Lower leg skin (tissue), 4 donors: ENCODE results near the gene CLEC2L. TPM values are rescaled to one million over a fixed set of nuclear protein-coding genes. Genes with fewer than 3 reads are reported as not detected.

ENCODE experiments used
- DNase-seq, 2 donors: peaks; one replicate each; pipeline ENCODE4 v3.0.0-alpha.2; 2019; ENCODE audit warnings: low spot score in 2 of 2
- H3K4me3 ChIP-seq: fragments of 200-600 bp; sonication (generic); 2 replicates; pipeline ENCODE4 v1.5.1; 2017; ENCODE audit warnings: mild to moderate bottlenecking, low read depth; ENCODE audit not compliant: poor library complexity, severe bottlenecking
- POLR2A ChIP-seq, 2 donors: fragments of 450-650 bp; IDR thresholded peaks; one replicate each; pipeline ENCODE4 v1.6.1; 2016 to 2017; ENCODE audit warnings: antibody characterized with exemption in 2 of 2, mild to moderate bottlenecking in 1 of 2, moderate library complexity in 1 of 2
- WGBS, 2 donors: methylation state at CpG; one replicate each; pipeline ENCODE4 v1.1.5; 2018; 5-methylcytosine and 5-hydroxymethylcytosine counted together
- intact Hi-C: fragments of 100-400 bp; cut with DNase I; formaldehyde crosslinking; loops from one replicate; pipeline ENCODE4 v1.15.0; 2023; ENCODE audit warnings: low total_unique reads
- total RNA-seq, 4 donors: library from RNA; depleted of rRNA; stranded (reverse); fragments of >200 nt; gene quantifications; one replicate each; pipeline ENCODE4 v1.1.0, GENCODE V29; 2016
- TF ChIP-seq, protein P1 (sequence below), 3 donors: fragments of 450-650 bp; IDR thresholded peaks; one replicate each; pipeline ENCODE4 v1.5.1; 2016; ENCODE audit warnings: antibody characterized with exemption in 3 of 3, mild to moderate bottlenecking in 3 of 3, moderate library complexity in 2 of 3

CLEC2L gene
- total RNA-seq, 4 donors from 2014 or later, result not detected

DNA sequence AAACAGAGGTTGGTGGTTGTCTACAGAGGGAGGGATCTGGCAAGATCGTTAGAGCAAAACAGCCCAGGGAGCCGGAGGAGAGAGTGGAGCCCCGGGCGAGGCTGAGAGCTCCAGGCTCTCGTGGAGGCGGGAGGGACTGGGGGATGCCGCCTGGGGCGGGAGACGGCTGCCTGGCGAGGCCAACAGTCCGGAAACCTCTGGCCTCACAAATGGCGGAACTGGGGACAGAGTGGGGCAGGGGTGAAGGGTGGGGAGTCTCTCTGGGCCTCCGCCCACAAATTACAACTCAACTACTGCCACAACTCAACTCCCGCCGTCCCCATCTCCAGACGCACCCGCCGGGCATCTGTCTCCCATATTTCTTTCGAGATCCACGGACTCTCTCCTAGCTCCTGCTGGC lies 47.7 kb downstream of the CLEC2L start:
- intact Hi-C loops, result no loop called here
- no peak for TF ChIP-seq POLR2A (IDR thresholded peaks at IDR 0.05)
- TF ChIP-seq, protein P1, sequence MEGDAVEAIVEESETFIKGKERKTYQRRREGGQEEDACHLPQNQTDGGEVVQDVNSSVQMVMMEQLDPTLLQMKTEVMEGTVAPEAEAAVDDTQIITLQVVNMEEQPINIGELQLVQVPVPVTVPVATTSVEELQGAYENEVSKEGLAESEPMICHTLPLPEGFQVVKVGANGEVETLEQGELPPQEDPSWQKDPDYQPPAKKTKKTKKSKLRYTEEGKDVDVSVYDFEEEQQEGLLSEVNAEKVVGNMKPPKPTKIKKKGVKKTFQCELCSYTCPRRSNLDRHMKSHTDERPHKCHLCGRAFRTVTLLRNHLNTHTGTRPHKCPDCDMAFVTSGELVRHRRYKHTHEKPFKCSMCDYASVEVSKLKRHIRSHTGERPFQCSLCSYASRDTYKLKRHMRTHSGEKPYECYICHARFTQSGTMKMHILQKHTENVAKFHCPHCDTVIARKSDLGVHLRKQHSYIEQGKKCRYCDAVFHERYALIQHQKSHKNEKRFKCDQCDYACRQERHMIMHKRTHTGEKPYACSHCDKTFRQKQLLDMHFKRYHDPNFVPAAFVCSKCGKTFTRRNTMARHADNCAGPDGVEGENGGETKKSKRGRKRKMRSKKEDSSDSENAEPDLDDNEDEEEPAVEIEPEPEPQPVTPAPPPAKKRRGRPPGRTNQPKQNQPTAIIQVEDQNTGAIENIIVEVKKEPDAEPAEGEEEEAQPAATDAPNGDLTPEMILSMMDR (IDR thresholded peaks at IDR 0.05), result no peak
- 87 to 88% methylated on average over 20 of the region's 20 CpGs for WGBS, 2 donors
- H3K4me3 ChIP-seq, result no peak overlapping the region
- DNase-seq, result peak in 1 of 2 donors; percentile 78

GRCh38 chr7:139571651-139572050 lies 48.2 kb downstream of the CLEC2L start:
- peak in 1 of 2 donors; percentile 36 for DNase-seq
- no peak overlapping the region for H3K4me3 ChIP-seq
- TF ChIP-seq, protein P1 (IDR thresholded peaks at IDR 0.05), result no peak
- TF ChIP-seq POLR2A (IDR thresholded peaks at IDR 0.05), result no peak
- intact Hi-C loops, result no loop called here
- 96% methylated on average over 20 of the region's 20 CpGs for WGBS, 2 donors

DNA sequence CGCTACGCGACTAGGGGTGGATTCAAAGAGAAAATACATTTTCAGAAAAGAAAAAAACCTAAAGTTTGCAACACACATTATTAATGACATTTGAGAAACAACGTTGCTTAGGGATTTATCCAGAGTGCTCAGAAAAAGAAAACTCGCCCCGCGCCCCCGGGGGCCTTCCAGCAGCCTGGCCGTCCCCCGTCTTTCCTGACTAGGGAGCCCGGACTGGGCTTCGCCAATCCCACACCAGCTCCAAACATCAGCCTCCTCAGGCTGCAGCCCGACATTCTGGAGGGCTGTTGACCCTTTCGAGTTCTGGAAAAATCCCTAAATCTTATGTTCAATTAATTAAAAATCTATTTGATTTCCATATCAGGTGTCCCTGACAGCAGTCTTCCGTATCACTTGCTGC lies 48.6 kb downstream of the CLEC2L start:
- intact Hi-C loops, result no loop called here
- no peak overlapping the region for H3K4me3 ChIP-seq
- TF ChIP-seq, protein P1 (IDR thresholded peaks at IDR 0.05), result no peak
- no peak for TF ChIP-seq POLR2A (IDR thresholded peaks at IDR 0.05)
- peak in 1 of 2 donors; percentile 68 for DNase-seq
- 94 to 95% methylated on average over 15 of the region's 15 CpGs for WGBS, 2 donors

DNA sequence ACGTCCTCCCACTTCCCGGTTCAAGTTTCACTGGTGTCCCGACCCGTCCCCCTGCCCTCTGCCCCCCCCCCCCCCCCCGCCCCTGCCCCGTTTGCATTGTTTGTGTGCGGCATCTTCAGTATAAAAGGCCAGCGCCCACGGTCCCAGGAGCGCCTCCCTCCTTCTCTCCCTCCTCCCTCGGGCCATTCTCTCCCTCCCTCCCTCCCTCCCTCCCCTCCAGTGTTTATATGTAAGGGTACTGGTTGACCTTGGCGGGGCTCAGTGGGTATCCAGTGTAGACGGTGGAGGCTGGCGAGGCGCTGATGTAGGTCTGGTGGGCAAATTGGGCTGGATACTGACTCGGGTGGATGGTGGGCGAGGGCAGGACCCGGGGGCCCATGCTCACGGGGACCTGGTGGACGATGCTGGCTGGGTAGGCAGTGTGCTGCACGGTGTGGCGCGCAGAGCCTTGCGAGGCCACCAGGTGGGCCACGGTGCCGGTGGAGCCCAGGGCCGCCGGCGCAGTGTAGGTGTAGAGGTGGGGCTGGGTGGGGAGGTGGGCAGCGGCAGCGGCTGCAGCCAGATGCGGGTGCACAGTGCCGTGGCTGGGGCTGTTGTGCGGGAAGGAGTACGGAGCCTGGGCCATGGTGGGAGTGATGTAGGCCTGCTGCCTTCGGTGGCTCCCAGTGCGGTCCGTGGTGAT lies 49.4 kb downstream of the CLEC2L start:
- intact Hi-C loops, result no loop called here
- DNase-seq, result peak in 1 of 2 donors; percentile 82
- no peak overlapping the region for H3K4me3 ChIP-seq
- TF ChIP-seq, protein P1 (IDR thresholded peaks at IDR 0.05), result no peak
- no peak for TF ChIP-seq POLR2A (IDR thresholded peaks at IDR 0.05)
- WGBS, 2 donors, result 93% methylated on average over 38 of the region's 38 CpGs

DNA sequence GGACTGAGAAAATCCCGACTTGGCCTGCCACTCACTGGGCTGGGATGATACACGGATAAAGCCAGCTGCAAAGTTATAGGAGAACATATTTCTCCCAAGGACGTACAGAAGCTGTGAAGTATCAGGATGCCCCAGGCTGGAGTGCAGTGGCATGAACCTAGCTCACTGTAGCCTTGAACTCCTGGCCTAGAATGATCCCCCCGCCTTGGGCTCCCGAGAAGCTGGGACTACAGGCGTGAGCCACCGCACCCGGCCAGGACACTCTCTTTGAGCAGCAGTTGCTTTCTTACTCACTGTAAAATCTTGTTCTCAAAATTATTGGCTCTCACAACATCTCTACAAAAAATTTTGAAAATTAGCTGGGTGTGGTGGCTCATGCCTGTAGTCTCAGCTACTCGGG lies 50.4 kb downstream of the CLEC2L start:
- TF ChIP-seq, protein P1 (IDR thresholded peaks at IDR 0.05), result no peak
- no peak for TF ChIP-seq POLR2A (IDR thresholded peaks at IDR 0.05)
- intact Hi-C loops, result no loop called here
- H3K4me3 ChIP-seq, result no peak overlapping the region
- no peak for DNase-seq
- 95 to 96% methylated on average over 9 of the region's 9 CpGs for WGBS, 2 donors
